HG03045 (cell line): ENCODE data around the gene VIT.
"Not testable (repeated sequence)": the region's sequence is repeated elsewhere in the genome, so short reads cannot be mapped to it uniquely, and the experiment has no call there.

ENCODE experiments used
- ATAC-seq: cut with Tn5 transposase; IDR thresholded peaks from one replicate; pipeline ENCODE4 v1.9.1; 2021; ENCODE audit warnings: mild to moderate bottlenecking, moderate library complexity; ENCODE audit not compliant: unreplicated experiment

Gene VIT

DNA sequence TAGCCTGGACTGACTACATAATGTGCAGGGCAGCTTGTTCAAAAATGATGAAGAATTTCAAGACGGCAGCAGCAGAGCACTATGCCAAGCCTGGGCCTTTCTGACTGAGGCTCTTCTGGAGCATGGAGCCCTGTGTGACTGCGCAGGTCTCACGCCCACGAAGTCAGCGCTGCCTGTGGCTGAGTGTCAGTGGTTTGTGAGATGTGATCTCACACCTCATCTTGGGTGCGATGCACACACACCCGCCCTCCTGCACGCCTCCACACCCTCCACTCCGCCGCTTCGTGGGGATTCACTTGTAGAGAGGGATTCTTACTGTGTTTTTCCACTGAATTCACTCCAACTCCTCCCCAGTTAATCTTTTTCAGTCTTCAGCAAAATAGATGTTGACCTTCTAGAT, 103.9 kb downstream of the VIT start:
- ATAC-seq = no peak

GRCh38 chr2:36801088-36801487, 104.6 kb downstream of the VIT start:
- no peak for ATAC-seq

- no peak for ATAC-seq
Observed at GRCh38 chr2:36802952-36803351, 106.4 kb downstream of the VIT start.

- no peak for ATAC-seq
Observed at GRCh38 chr2:36805635-36806224, 109.2 kb downstream of the VIT start.

DNA sequence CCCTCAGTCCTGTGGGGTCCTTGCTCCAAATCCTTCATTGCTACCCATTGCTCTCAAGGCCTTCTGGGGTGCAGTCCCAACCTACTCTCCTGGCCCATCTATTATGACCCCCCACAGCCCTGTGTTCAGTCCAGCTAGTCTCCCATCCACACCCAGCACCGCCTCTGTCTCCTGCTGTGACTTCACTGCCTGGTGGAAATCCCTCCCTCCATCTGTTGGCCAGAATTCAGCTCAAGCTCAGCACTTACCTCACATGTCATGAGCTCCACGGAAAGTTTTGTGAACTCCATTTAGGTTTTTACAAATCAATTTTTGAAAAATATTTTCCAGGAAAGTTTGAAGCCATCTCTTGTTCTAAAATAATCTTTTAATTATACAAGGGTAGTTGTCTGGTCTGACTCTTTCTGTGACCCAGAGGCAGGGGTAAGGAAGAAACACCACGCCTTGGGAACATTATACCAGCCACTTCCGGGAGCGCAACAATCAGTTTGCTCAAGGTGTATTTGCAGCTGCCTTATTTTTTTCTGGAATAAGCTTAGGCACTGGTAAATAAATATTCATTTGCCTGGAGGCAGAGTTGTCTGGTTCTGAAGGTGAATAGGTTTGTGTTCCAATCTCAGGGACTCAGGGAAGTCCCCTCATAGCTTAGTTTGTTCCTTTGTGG, 110.8 kb downstream of the VIT start:
- ATAC-seq = no peak

GRCh38 chr2:36808386-36809068, 112.0 kb downstream of the VIT start:
- no peak for ATAC-seq

GRCh38 chr2:36809069-36809445, 112.5 kb downstream of the VIT start:
- no peak for ATAC-seq

DNA sequence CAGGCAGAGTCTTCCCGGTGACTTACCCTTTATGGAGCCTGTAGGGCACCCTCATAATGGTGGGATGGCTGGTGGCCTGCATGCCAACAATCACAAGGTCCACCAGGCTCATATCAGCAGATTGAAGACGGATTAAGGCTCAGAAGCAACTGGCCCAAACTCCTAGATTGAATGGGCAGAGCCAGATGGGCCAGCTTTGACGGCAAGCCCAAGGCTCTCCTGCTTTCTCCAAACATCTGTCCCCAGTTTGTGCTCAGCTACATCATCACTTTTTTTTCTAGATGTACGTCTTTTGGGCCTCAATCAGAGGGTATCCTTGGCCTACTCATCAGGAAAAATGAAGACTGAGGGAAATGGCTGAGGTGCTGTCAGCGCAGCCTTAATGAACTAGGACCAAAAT, 114.6 kb downstream of the VIT start:
- ATAC-seq = no peak

DNA sequence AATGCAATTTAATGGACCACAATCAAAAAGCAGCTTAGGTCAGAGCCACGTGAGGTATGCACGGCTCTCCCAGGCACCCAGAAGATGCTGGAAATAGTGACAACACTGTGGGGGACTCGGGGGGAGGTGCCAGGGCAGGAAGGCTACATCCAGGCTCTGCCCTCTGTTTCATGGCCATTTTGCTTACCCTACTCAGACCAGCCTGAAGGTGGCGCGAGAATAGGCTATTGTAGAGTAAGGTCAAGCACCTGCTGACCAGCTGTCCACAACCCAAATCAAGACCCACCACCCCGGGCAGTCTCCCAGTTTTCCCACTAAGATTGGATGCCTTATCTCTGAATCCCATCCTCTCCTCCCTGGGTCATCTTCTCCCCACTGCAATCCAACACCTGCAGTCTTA, 115.7 kb downstream of the VIT start:
- no peak for ATAC-seq

GRCh38 chr2:36818542-36818941, 122.0 kb downstream of the VIT start:
- no peak for ATAC-seq

DNA sequence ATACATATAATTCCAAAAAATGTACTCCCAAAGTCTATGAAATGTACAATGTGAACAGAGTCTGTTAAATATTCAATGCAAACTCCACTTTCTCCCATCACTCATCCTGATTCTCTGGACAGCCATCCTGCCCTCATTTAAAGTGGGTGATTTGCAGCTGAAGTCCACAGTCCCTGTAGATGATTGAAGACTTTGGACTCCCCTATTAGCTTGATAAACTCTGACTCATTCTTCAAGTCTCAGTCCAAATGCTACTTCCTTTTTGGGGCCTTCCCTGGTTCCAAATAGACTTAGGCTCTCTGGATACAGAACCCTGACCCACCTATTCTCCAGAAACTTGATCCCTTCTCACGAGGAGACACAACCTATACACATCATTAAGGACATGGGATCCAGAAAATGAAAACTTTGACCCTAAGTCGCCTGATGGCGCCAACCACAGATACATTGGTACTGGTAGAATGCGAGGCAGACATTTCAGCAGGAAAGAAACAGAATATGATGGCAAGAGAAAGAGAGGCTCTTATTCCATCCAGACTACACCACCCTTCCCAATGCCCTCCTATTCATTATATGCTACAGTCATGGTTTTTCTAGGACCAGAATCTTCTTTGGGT, 122.7 kb downstream of the VIT start:
- no peak for ATAC-seq

DNA sequence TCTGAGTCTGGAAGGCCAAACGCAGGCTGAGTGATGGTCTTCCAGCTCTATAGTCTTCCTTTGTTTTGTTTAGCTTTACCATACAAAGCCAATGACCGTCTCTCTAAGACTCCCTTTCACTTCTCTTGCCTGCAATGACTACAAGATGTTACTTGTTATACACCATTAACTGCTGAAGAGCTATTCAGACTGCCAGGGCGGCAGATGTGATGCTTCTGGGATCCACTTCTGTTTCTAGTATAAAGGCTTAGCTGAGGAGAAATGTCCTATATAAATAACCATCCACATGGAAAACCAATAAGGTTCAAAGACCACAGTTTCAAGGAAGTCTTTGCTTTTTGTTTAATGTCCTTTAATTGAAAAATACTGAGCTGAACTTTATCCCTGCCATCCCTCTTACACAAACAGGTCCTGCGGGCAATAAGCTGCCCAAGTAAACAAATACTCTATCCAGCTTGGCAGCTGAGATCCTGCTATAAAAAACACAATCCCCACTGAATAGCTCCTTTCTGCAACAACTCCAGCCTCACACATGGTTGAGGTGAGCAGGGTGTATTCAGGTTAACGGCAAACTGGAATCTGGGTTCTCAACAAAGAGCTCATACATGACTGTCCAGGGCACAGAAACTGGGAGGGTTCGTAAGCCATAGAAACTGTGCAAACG, 124.6 kb downstream of the VIT start:
- no peak for ATAC-seq

GRCh38 chr2:36823862-36824261, 127.4 kb downstream of the VIT start:
- ATAC-seq = no peak

- no peak for ATAC-seq
Observed at GRCh38 chr2:36824273-36824672, 127.8 kb downstream of the VIT start.

DNA sequence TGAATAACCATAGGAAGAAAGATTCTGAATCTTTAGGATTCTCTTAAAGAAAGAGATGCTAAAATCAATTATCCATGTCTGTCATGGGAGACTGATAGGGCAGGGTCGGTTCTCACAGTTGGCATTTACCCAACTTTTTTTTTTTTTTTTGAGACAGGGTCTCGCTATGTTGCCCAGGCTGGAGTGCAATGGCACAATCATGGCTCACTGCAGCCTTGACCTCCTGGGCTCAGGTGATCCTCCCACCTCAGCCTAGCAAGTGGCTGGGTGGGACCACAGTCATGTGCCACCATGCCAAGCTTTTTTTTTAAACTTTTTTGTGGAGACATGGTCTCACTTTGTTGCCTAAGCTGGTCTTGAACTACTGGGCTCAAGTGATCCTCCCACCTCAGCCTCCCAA, 128.2 kb downstream of the VIT start:
- ATAC-seq = not testable (repeated sequence)

DNA sequence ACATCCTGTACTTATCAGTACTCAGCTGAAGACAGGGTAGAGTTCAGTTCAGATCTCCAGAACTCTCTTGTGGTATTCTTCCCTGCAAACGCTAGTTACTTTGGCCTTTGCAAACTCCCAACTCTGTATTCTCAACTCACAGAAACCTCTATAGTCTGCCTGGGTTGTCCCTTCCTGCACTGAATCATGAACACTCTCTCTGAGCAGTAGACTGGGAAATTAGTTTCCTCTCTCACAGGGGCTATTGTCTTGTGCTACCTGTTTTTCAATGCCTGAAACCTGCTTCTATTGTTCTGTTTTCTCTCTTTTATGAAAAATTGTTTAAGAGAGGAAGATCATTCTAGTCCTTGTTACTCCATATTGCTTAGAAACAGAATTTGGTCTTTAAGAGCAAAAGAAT, 134.7 kb downstream of the VIT start:
- ATAC-seq = no peak

DNA sequence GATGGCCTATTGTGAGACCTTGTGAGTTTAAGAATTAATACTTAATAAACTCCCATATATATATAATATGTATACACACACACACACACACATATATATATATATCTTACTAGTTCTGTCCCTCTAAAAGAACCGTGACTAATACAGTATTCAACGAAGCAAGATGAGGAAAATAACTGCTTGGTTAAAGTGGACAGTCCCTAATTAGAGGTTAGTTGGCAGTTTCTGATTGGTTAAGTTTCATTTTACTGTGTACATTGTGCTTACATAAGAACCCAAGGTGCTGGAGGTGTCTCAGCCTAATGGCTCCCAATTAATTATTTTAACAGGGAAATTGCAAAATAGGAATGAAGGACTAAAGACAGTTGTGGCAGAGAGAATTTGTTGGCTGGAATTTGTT, 137.7 kb downstream of the VIT start:
- no peak for ATAC-seq

DNA sequence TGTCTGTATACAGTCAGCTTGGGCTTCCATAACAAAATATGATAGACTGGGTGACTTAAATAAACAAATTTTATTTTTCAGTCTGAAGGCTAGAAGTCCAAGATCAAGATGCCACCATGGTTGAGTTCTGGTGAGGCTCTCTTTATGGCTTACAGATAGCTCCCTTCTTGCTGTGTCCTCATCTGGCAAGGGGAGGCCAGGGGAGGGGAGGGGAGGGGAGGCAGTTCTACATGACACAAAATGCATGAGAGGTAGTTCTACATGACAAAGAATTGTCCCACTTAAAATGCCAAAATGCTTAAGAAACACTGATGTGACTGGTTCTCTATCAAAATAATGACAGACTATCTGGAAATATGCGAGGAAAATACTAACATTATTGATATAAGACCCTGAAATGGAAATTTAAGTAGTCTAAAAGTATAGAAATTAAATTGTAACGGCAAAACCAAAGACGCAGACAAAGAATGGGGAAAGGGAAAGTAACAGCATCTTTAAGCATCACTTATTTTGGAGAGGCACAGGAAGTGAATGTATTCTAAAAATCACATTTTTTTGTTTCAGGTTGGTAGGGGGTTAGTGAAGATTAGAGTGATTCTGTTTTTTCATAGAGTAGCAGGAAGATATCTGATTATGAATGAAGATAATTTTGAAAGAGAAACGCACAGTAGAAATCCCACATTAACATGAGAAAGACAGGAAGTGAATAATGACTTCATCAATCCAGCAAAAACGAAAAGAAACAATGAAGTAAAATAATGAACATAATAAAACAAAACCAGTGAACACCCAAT, 138.4 kb downstream of the VIT start:
- no peak for ATAC-seq

DNA sequence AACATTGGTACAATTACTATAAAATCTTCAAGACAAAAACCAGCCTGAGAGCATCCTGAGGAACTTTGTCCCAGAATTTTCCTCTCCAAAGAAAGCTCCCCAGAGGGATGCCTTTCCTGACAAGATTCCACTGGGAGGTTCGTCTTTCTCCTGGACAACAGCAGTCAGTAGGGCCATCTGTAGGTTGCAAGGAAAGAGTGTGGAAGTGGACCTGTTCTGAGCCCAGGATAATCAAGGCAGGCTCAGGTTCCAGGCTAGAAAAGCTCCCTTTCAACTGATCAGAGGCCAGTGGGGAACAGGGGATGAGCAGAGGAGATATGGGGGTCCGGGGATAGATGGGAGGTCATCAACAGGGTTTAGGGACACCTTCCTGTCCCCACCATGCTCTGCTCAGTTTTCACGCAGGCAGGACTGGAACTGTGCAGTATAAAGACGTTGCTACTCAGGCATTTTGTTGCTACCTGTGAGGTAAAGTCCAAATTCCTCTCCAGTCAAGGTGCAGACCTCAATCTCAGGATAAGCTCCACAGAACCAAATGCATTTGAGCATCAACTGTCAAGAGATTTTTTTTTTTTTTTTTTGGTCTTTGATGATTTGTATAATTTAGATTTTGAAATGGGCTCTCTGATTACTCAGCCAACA, 143.6 kb downstream of the VIT start:
- no peak for ATAC-seq

- ATAC-seq = no peak
Observed at GRCh38 chr2:36843838-36844237, 147.3 kb downstream of the VIT start.
